Heart right ventricle (tissue), 16 donors: ENCODE measurements around the gene RYR1. TPM values are rescaled to one million over a fixed set of nuclear protein-coding genes. Genes with fewer than 3 reads are reported as not detected.

ENCODE experiments used
- ATAC-seq, 8 donors: fragments of 200-7000 bp; cut with Tn5 transposase; one replicate each; pipeline ENCODE4 v1.9.1; 2020; ENCODE audit warnings: mild to moderate bottlenecking in 8 of 8, moderate library complexity in 8 of 8, moderate number of reproducible peaks in 1 of 8
- DNase-seq, 2 donors: peaks; one replicate each; pipeline ENCODE4 v3.0.0-alpha.2; 2020
- H3K27ac ChIP-seq, 10 donors: fragments of 200-600 bp; sonication (generic) in 2 of 10; one replicate each; pipeline versions ENCODE4 v1.5.0 to v1.8.0; 2020 to 2022; ENCODE audit warnings: mild to moderate bottlenecking in 3 of 10
- H3K27me3 ChIP-seq, 7 donors: fragments of 200-600 bp; one replicate each; pipeline ENCODE4 v1.8.0; 2021 to 2022; ENCODE audit warnings: mild to moderate bottlenecking in 2 of 7
- H3K36me3 ChIP-seq, 9 donors: fragments of 200-600 bp; sonication (generic) in 1 of 9; one replicate each; pipeline versions ENCODE4 v1.5.0 to v1.8.0; 2020 to 2022; ENCODE audit warnings: mild to moderate bottlenecking in 2 of 9
- H3K4me1 ChIP-seq, 9 donors: fragments of 200-600 bp; sonication (generic) in 1 of 9; one replicate each; pipeline versions ENCODE4 v1.5.0 to v1.8.0; 2020 to 2022; ENCODE audit warnings: mild to moderate bottlenecking in 4 of 9
- H3K4me3 ChIP-seq, 10 donors: fragments of 200-600 bp; sonication (generic) in 2 of 10; one replicate each; pipeline versions ENCODE4 v1.5.0 to v1.8.0; 2020 to 2022; ENCODE audit warnings: mild to moderate bottlenecking in 7 of 10, moderate library complexity in 2 of 10
- H3K9me3 ChIP-seq, 11 donors: fragments of 200-600 bp in 10 of 11; sonication (generic) in 2 of 11; one replicate each; pipeline versions ENCODE4 v1.5.0 to v1.8.0; 2013 to 2022; ENCODE audit warnings: mild to moderate bottlenecking in 2 of 11, control low read depth in 1 of 11, moderate library complexity in 1 of 11
- WGBS, 2 donors: extraction: QIAGEN DNeasy Blood & Tissue Kit; methylation state at CpG; one replicate each; pipeline ENCODE4 v1.1.7; 2013; ENCODE audit warnings: inconsistent platforms in 1 of 2; 5-methylcytosine and 5-hydroxymethylcytosine counted together
- intact Hi-C, 10 donors: fragments of 100-400 bp; cut with DNase I; formaldehyde crosslinking; loops; one replicate each; pipeline versions ENCODE4 v1.11.1 to v1.14.2; 2022
- polyA plus RNA-seq, 2 donors: library from polyadenylated mRNA; stranded (reverse); fragments of 200-250 nt; gene quantifications; one replicate each; pipeline ENCODE4 v1.2.3, GENCODE V29; 2013
- total RNA-seq, 10 donors: library from RNA; stranded (reverse); fragmentation: NEBNext Ultra II Directional in 3 of 10; extraction: Animal tissue kit (Norgen Biotek cat#: 25700) in 3 of 10; gene quantifications; one replicate each; pipeline versions ENCODE4 v1.2.1 to v1.2.4, GENCODE V29; 2021 to 2023
- TF ChIP-seq, protein P1 (sequence below), 9 donors: fragments of 200-600 bp; sonication (generic) in 2 of 9; IDR thresholded peaks; one replicate each; pipeline versions ENCODE4 v1.5.0 to v1.8.0; 2021 to 2022; ENCODE audit warnings: antibody characterized with exemption in 9 of 9, mild to moderate bottlenecking in 5 of 9, moderate library complexity in 1 of 9
- donor health status: Arrhythmogenic right ventricular cardiomyopathy.
- donor health status: ischemic (EF 13 %, LVEDD 7.1; RV severe dilation, severe dysfunction).
- donor health status: healthy with polysubstance abuse.
- donor health status: DM: no; HTN: yes; CAD: no.
- donor health status: DM: no; HTN: no; CAD: no.
- donor health status: ischemic (EF 25% LVEDD 6.9; RV normal size, moderate dysfunction).
- donor health status: ischemic (EF 25% LVEDD 5.7; RV mildly dilated, moderate dysfunction).
- donor health status: healthy.
- donor health status: DM: yes; HTN: yes; CAD: no.
- donor health status: Ischemic cardiomyopathy.
- donor health status: ischemic (EF 35%, LVEDD 5.7; RV mildly dilated, moderate dysfunction).
- donor health status: nonischemic (EF 11% LVEDD 7.7; RV severe dilation, severe dysfunction).
- donor health status: DM: yes; HTN: yes; CAD: no.
- donor health status: PGD.
- donor health status: ischemic (EF 29% LVEDD 5.4; RV normal size, mild dysfunction).
- donor health status: nonischemic (EF 23%, LVEDD 6.1; RV moderate dilation, normal function).

Gene RYR1
- total and polyA plus RNA-seq, 12 donors, result 0.20 to 1.7 (median 0.74) TPM

DNA sequence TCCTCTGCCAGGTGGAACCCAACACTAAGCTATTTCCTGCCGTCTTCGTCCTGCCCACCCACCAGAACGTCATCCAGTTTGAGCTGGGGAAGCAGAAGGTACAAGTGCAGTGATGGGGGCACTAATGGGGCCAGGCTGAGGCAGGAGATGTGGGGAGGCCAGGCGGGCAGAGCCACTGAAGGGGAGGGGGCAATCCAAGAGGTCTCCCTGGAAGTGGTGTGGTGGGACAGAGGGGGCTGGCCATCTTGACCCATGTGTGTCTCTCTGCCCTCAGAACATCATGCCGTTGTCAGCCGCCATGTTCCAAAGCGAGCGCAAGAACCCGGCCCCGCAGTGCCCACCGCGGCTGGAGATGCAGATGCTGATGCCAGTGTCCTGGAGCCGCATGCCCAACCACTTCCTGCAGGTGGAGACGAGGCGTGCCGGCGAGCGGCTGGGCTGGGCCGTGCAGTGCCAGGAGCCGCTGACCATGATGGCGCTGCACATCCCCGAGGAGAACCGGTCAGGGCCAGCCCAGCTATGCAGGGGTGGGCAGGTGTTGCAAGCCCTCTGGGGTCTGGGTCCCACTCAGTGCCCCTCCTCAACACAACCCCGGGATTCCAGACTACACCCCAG, 49.6 kb downstream of the RYR1 start:
- intact Hi-C loops, result no loop called here
- WGBS, 2 donors, result 88 to 91% methylated on average over 24 of the region's 24 CpGs

DNA sequence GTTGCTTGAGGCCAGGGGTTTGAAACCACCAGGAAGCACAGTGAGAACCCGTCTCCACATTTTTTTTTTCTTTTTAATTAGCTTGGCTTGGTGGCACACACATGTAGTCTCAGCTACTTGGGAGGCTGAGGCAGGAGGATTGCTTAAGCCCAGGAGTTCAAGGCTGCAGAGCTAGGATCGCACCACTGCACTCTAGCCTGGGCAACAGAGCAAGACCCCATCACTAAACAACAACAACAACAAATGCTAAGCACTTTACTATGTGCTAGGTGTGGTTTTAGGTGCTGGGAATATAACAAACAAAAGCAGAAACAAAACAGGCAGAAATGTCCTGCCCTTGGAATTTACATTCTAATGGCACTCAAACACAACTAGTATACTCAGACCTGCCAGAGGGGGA, 51.3 kb downstream of the RYR1 start:
- H3K4me1 ChIP-seq, result no peaks in the 10 kb centered on the region
- H3K9me3 ChIP-seq, result peaks cover 0 to 9% (median 0%) of the 10 kb centered on the region in 11 donors
- TF ChIP-seq, protein P1, sequence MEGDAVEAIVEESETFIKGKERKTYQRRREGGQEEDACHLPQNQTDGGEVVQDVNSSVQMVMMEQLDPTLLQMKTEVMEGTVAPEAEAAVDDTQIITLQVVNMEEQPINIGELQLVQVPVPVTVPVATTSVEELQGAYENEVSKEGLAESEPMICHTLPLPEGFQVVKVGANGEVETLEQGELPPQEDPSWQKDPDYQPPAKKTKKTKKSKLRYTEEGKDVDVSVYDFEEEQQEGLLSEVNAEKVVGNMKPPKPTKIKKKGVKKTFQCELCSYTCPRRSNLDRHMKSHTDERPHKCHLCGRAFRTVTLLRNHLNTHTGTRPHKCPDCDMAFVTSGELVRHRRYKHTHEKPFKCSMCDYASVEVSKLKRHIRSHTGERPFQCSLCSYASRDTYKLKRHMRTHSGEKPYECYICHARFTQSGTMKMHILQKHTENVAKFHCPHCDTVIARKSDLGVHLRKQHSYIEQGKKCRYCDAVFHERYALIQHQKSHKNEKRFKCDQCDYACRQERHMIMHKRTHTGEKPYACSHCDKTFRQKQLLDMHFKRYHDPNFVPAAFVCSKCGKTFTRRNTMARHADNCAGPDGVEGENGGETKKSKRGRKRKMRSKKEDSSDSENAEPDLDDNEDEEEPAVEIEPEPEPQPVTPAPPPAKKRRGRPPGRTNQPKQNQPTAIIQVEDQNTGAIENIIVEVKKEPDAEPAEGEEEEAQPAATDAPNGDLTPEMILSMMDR (IDR thresholded peaks at IDR 0.05), result no peak
- no peak for ATAC-seq
- no peak overlapping the region for H3K4me3 ChIP-seq
- no peak for DNase-seq
- H3K27me3 ChIP-seq, result peaks cover 0 to 20% (median 5%) of the 10 kb centered on the region in 7 donors
- WGBS, 2 donors, result 74 to 83% methylated on average over 2 of the region's 2 CpGs
- H3K36me3 ChIP-seq, result no peaks in the 10 kb centered on the region
- no peak overlapping the region for H3K27ac ChIP-seq
- intact Hi-C loops, result no loop called here

More for the DNA sequence above, 49.6 kb downstream of the RYR1 start:
- no peaks in the 10 kb centered on the region for H3K36me3 ChIP-seq
- H3K27me3 ChIP-seq, result peaks cover 0 to 15% (median 5%) of the 10 kb centered on the region in 7 donors
- H3K9me3 ChIP-seq, result peaks cover 0 to 9% (median 0%) of the 10 kb centered on the region in 11 donors
- H3K4me1 ChIP-seq, result no peaks in the 10 kb centered on the region
- H3K27ac ChIP-seq, result no peak overlapping the region
- TF ChIP-seq, protein P1 (IDR thresholded peaks at IDR 0.05), result no peak
- no peak overlapping the region for H3K4me3 ChIP-seq
- DNase-seq, result no peak
- no peak for ATAC-seq

DNA sequence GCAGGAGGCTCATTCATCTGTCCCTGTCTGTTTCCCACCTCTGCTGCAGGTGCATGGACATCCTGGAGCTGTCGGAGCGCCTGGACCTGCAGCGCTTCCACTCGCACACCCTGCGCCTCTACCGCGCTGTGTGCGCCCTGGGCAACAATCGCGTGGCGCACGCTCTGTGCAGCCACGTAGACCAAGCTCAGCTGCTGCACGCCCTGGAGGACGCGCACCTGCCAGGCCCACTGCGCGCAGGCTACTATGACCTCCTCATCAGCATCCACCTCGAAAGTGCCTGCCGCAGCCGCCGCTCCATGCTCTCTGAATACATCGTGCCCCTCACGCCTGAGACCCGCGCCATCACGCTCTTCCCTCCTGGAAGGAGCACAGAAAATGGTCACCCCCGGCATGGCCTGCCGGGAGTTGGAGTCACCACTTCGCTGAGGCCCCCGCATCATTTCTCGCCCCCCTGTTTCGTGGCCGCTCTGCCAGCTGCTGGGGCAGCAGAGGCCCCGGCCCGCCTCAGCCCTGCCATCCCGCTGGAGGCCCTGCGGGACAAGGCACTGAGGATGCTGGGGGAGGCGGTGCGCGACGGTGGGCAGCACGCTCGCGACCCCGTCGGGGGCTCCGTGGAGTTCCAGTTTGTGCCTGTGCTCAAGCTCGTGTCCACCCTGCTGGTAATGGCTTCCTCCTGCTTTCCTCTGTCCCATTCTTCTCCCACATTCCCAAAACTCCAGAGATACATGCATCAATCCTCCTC, 52.2 kb downstream of the RYR1 start:
- TF ChIP-seq, protein P1 (IDR thresholded peaks at IDR 0.05), result no peak
- Histone ChIP-seq H3K4me3 (no peak overlapping the region), H3K27me3 (peaks cover 0 to 20% (median 9%) of the 10 kb centered on the region in 7 donors), H3K36me3 (no peaks in the 10 kb centered on the region), H3K9me3 (peaks cover 0 to 14% (median 0%) of the 10 kb centered on the region in 11 donors), H3K27ac (no peak overlapping the region), H3K4me1 (no peaks in the 10 kb centered on the region)
- no peak for DNase-seq
- whole genome bisulfite sequencing, 2 donors, result 94% methylated on average over 49 of the region's 49 CpGs
- intact Hi-C loops, result no loop called here
- ATAC-seq, result peak in 1 of 8 donors; percentile 17

DNA sequence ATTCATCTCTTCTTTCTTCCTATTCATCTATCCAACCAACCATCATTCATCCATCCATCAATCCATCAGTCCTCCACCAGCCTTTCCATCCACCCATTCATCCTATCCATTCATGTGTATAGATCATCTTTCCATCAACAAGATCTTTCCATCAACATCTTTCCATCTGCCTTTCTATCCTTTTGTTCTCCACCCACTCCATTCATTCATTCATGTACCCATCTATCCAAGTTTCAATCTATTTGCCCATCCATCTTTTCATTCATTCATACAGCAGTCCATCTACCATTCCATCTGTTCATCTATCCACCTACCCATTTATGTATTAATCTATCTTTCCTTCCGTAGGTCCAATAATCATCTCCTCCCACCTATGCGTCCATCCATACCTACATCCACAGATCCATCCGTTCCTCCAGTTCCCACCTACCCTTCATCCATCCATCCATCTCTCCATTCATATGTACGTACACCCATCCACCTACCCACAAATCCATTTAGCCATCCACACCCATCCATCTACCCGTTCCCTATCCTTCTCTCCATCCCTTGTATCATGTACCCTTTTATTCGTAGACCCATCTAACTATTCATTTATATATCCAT, 53.3 kb downstream of the RYR1 start:
- no peak overlapping the region for H3K27ac ChIP-seq
- WGBS, 2 donors, result 90 to 93% methylated on average over 6 of the region's 6 CpGs
- DNase-seq, result no peak
- H3K9me3 ChIP-seq, result peaks cover 0 to 24% (median 0%) of the 10 kb centered on the region in 11 donors
- intact Hi-C loops, result no loop called here
- TF ChIP-seq, protein P1 (IDR thresholded peaks at IDR 0.05), result no peak
- no peak for ATAC-seq
- H3K4me1 ChIP-seq, result no peaks in the 10 kb centered on the region
- peaks cover 0 to 20% (median 9%) of the 10 kb centered on the region in 7 donors for H3K27me3 ChIP-seq
- no peak overlapping the region for H3K4me3 ChIP-seq
- H3K36me3 ChIP-seq, result no peaks in the 10 kb centered on the region
